GM12878 (cell line): ENCODE measurements around the gene MEIOB.

Source experiments
- EED ChIP-seq: sonication (generic); IDR thresholded peaks from 2 replicates; pipeline ENCODE4 v1.6.1; 2016; ENCODE audit warnings: antibody characterized with exemption, low read depth
- FOXK2 ChIP-seq: fragments of 450-650 bp; IDR thresholded peaks from 2 replicates; pipeline ENCODE4 v1.6.1; 2017; ENCODE audit warnings: mild to moderate bottlenecking, moderate library complexity
- IRF4 ChIP-seq: IDR thresholded peaks from 2 replicates; pipeline ENCODE4 v1.6.1; 2011; ENCODE audit warnings: low read depth, low read length
- MTA2 ChIP-seq: fragments of 450-650 bp; IDR thresholded peaks from 2 replicates; pipeline ENCODE4 v1.6.1; 2016; ENCODE audit warnings: low read depth, mild to moderate bottlenecking, moderate library complexity

- TF ChIP-seq FOXK2 (no peak), IRF4 (no peak), MTA2 (no peak), EED (no peak)
Observed at GRCh38 chr16:1787322-1788094, 84.5 kb downstream of the MEIOB start.
